CD4-positive, alpha-beta T cell (primary cell): ENCODE data around the gene LCK. TPM values are rescaled to one million over a fixed set of nuclear protein-coding genes. Genes with fewer than 3 reads are reported as not detected.
A peak's percentile ranks its signal among the peaks of the same experiment; 100 is the strongest.

ENCODE experiments used
- ATAC-seq: fragments of 200-7000 bp; cut with Tn5 transposase; one replicate; pipeline ENCODE4 v1.10.0; 2022; ENCODE audit warnings: mild to moderate bottlenecking; ENCODE audit not compliant: poor library complexity
- CTCF ChIA-PET: fragments of 350-600 bp; sonication (Branson Sonifier 250); formaldehyde crosslinking; loops from one replicate; lab custom pipeline; 2021; ENCODE audit warnings: antibody characterized with exemption, inconsistent platforms; lab: Charles Lee
- POLR2A ChIA-PET: fragments of 350-600 bp; sonication (Branson Sonifier 250); formaldehyde crosslinking; loops from one replicate; lab custom pipeline; 2021; ENCODE audit warnings: antibody characterized with exemption, inconsistent platforms; lab: Charles Lee
- DNase-seq, 14 experiments: peaks; one replicate each; pipeline ENCODE4 v3.0.0-alpha.2; 2013 to 2020; ENCODE audit warnings: mixed read lengths in 2 of 14
- H3K27ac ChIP-seq, 2 donors: one replicate each; pipeline versions ENCODE4 v1.5.1 to v1.7.0; 2013; ENCODE audit warnings: low read length in 2 of 2, low read depth in 1 of 2, mild to moderate bottlenecking in 1 of 2
- H3K27me3 ChIP-seq, 2 experiments: 1 replicate in 1 of 2; 2 replicates in 1 of 2; pipeline versions ENCODE4 v1.6.1 to v1.7.0; 2013; ENCODE audit warnings: low read length in 2 of 2, control low read depth in 1 of 2, mild to moderate bottlenecking in 1 of 2, moderate library complexity in 1 of 2; ENCODE audit not compliant: insufficient read depth in 2 of 2, control insufficient read depth in 1 of 2
- H3K36me3 ChIP-seq: one replicate; pipeline ENCODE4 v1.6.1; 2013; ENCODE audit warnings: low read length, control low read depth; ENCODE audit not compliant: insufficient read depth
- H3K4me1 ChIP-seq: one replicate; pipeline ENCODE4 v1.6.1; 2013; ENCODE audit warnings: low read length, control low read depth; ENCODE audit not compliant: insufficient read depth
- H3K4me3 ChIP-seq: one replicate; pipeline ENCODE4 v1.5.1; 2013; ENCODE audit warnings: mild to moderate bottlenecking, low read length, moderate library complexity
- H3K9me3 ChIP-seq, 2 experiments: 1 replicate in 1 of 2; 2 replicates in 1 of 2; pipeline versions ENCODE4 v1.6.1 to v1.7.0; 2013; ENCODE audit warnings: low read length in 2 of 2, mild to moderate bottlenecking in 2 of 2, control low read depth in 1 of 2, moderate library complexity in 1 of 2; ENCODE audit not compliant: control insufficient read depth in 1 of 2, insufficient read depth in 1 of 2
- H3K27ac Mint-ChIP-seq: one replicate; pipeline ENCODE4 v1.8.0; 2020; ENCODE audit warnings: mixed read lengths
- H3K27me3 Mint-ChIP-seq: one replicate; pipeline ENCODE4 v1.8.0; 2021; ENCODE audit warnings: mixed read lengths
- H3K36me3 Mint-ChIP-seq: one replicate; pipeline ENCODE4 v1.8.0; 2021; ENCODE audit warnings: low read depth, mixed read lengths
- H3K4me1 Mint-ChIP-seq: one replicate; pipeline ENCODE4 v1.8.0; 2021; ENCODE audit warnings: low read depth, mixed read lengths
- H3K4me3 Mint-ChIP-seq: one replicate; pipeline ENCODE4 v1.8.0; 2020; ENCODE audit warnings: mild to moderate bottlenecking, mixed read lengths
- H3K9me3 Mint-ChIP-seq: one replicate; pipeline ENCODE4 v1.8.0; 2020; ENCODE audit warnings: mixed read lengths
- intact Hi-C, 2 experiments: fragments of 100-400 bp; cut with DNase I in 1 of 2; cut with micrococcal nuclease in 1 of 2; formaldehyde crosslinking; loops; one replicate each; pipeline versions ENCODE4 v1.15.1 to v1.9.0; 2023 to 2025; cut with DNase I, micrococcal nuclease
- total RNA-seq, 174 experiments: library from RNA in 2 of 174; stranded (reverse) in 2 of 174; gene quantifications; one replicate each; pipeline ENCODE4 v1.2.3 and lab custom pipeline; 2021 to 2026
- TF ChIP-seq, protein P1 (sequence below): fragments of 200-600 bp; IDR thresholded peaks from one replicate; pipeline ENCODE4 v1.8.0; 2022; ENCODE audit warnings: antibody characterized with exemption, mild to moderate bottlenecking

The LCK gene
- total RNA-seq, 2 experiments from 2014 or later, result 187 to 188 TPM

GRCh38 chr1:32311709-32312393 is 60.8 kb downstream of the LCK start:
- ChIA-PET POLR2A (interaction anchor here (0.9 to 3.1 kb wide), 6 partner anchors 9 to 112 kb away, joined by 3 to 13 read pairs (median 5); partner anchors contain the start of genes CCDC28B, HDAC1 and MARCKSL1), CTCF (interaction anchor here (1.0 kb wide), 1 partner anchor 71 kb away, joined by 4 read pairs; no protein-coding TSS in a partner anchor)
- intact Hi-C loops, result no loop called here
- TF ChIP-seq, protein P1, sequence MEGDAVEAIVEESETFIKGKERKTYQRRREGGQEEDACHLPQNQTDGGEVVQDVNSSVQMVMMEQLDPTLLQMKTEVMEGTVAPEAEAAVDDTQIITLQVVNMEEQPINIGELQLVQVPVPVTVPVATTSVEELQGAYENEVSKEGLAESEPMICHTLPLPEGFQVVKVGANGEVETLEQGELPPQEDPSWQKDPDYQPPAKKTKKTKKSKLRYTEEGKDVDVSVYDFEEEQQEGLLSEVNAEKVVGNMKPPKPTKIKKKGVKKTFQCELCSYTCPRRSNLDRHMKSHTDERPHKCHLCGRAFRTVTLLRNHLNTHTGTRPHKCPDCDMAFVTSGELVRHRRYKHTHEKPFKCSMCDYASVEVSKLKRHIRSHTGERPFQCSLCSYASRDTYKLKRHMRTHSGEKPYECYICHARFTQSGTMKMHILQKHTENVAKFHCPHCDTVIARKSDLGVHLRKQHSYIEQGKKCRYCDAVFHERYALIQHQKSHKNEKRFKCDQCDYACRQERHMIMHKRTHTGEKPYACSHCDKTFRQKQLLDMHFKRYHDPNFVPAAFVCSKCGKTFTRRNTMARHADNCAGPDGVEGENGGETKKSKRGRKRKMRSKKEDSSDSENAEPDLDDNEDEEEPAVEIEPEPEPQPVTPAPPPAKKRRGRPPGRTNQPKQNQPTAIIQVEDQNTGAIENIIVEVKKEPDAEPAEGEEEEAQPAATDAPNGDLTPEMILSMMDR, result no peak
- Mint-ChIP-seq H3K4me3 (no peak overlapping the region), H3K27ac (peak overlapping the region; percentile 65), H3K27me3 (no peaks in the 10 kb centered on the region), H3K36me3 (peaks cover 47% of the 10 kb centered on the region), H3K4me1 (peaks cover 70% of the 10 kb centered on the region), H3K9me3 (no peaks in the 10 kb centered on the region)
- Histone ChIP-seq H3K36me3 (peaks cover 22% of the 10 kb centered on the region), H3K4me3 (no peak overlapping the region), H3K27me3 (no peaks in the 10 kb centered on the region), H3K4me1 (peaks cover 34% of the 10 kb centered on the region), H3K27ac (no peak overlapping the region), H3K9me3 (no peaks in the 10 kb centered on the region)
- DNase-seq, result no peak
- no peak for ATAC-seq

- Histone ChIP-seq H3K27ac (no peak overlapping the region), H3K9me3 (no peaks in the 10 kb centered on the region), H3K27me3 (no peaks in the 10 kb centered on the region), H3K36me3 (peaks cover 34% of the 10 kb centered on the region), H3K4me3 (no peak overlapping the region), H3K4me1 (peaks cover 33% of the 10 kb centered on the region)
- ChIA-PET CTCF (interaction anchor here (0.9 to 1.1 kb wide), 2 partner anchors 66 to 69 kb away, joined by 3 read pairs; no protein-coding TSS in a partner anchor), POLR2A (interaction anchor here (1.1 to 1.2 kb wide), 3 partner anchors 11 to 67 kb away, joined by 3 to 5 read pairs (median 3); no protein-coding TSS in a partner anchor)
- Mint-ChIP-seq H3K4me1 (peaks cover 41% of the 10 kb centered on the region), H3K36me3 (peaks cover 42% of the 10 kb centered on the region), H3K27me3 (no peaks in the 10 kb centered on the region), H3K9me3 (no peaks in the 10 kb centered on the region), H3K27ac (peak overlapping the region; percentile 40), H3K4me3 (no peak overlapping the region)
- intact Hi-C loops, result no loop called here
- DNase-seq, result no peak
- no peak for ATAC-seq
- TF ChIP-seq, protein P1, result no peak
These were observed 65.8 kb downstream of the LCK start for GRCh38 chr1:32316903-32317277.

GRCh38 chr1:32318127-32318869 is 67.2 kb downstream of the LCK start:
- intact Hi-C loops, result no loop called here
- no peaks in the 10 kb centered on the region for H3K27me3 Mint-ChIP-seq
- DNase-seq (no peak), ATAC-seq (no peak)
- Histone ChIP-seq H3K4me1 (peaks cover 47% of the 10 kb centered on the region), H3K9me3 (no peaks in the 10 kb centered on the region), H3K27me3 (no peaks in the 10 kb centered on the region), H3K27ac (no peak overlapping the region), H3K36me3 (peaks cover 32% of the 10 kb centered on the region), H3K4me3 (no peak overlapping the region)
- ChIA-PET CTCF (interaction anchor here (0.5 kb wide), 1 partner anchor 250 kb away, joined by 3 read pairs; no protein-coding TSS in a partner anchor), POLR2A (interaction anchor here (1.0 to 1.1 kb wide), 2 partner anchors 18 to 68 kb away, joined by 4 to 5 read pairs; partner anchors contain the start of gene MARCKSL1)
- no peaks in the 10 kb centered on the region for H3K9me3 Mint-ChIP-seq
- TF ChIP-seq, protein P1, result no peak
- H3K36me3 Mint-ChIP-seq, result peaks cover 49% of the 10 kb centered on the region
- peaks cover 50% of the 10 kb centered on the region for H3K4me1 Mint-ChIP-seq
- H3K27ac Mint-ChIP-seq, result peak overlapping the region; percentile 33
- no peak overlapping the region for H3K4me3 Mint-ChIP-seq
